HepG2 (cell line): ENCODE results near the gene FAM222A. TPM values are rescaled to one million over a fixed set of nuclear protein-coding genes. Genes with fewer than 3 reads are reported as not detected.

Experiments used
- ATAC-seq: fragments of 200-7000 bp; cut with Tn5 transposase; 3 replicates; pipeline ENCODE4 v1.9.1; 2020; ENCODE audit warnings: mild to moderate bottlenecking, moderate library complexity
- BruUV-seq: library from RNA; stranded (reverse); fragments of 400-500 nt; replicated peaks from 2 replicates; lab custom pipeline; 2021; lab: Mats Ljungman, UMichigan
- CTCF ChIA-PET: fragments of 300-600 bp; formaldehyde crosslinking; extraction: SDS; loops from one replicate; lab custom pipeline; 2021; ENCODE audit warnings: low total read pairs, inconsistent platforms, low intra/inter-chr PET ratio; lab: Yijun Ruan, JAX
- POLR2A ChIA-PET: fragments of 350-600 bp; sonication (Branson Sonifier 250); formaldehyde crosslinking; loops from one replicate; lab custom pipeline; 2020; ENCODE audit warnings: antibody characterized with exemption, inconsistent platforms; lab: Yijun Ruan, JAX
- DNase-seq: peaks from one replicate; pipeline ENCODE4 v3.0.0-alpha.2; 2015; ENCODE audit warnings: low spot score
- FAIRE-seq: peaks from 3 replicates; lab custom pipeline; 2011; peaks lifted over from hg19 to GRCh38; lab: Jason Lieb, UNC
- H2AFZ ChIP-seq: one replicate; pipeline ENCODE4 v1.6.1; 2011; ENCODE audit warnings: low read length, inconsistent platforms
- H3K27ac ChIP-seq: fragments of 300-600 bp; 3 replicates; pipeline ENCODE4 v1.8.0; 2011; ENCODE audit warnings: mixed run types, mild to moderate bottlenecking, mixed read lengths, low read length, inconsistent platforms; ENCODE audit not compliant: insufficient read depth; ENCODE audit errors: extremely low read length
- H3K27me3 ChIP-seq, 2 experiments: fragments of 200-600 bp in 1 of 2; 2 replicates in 1 of 2; 3 replicates in 1 of 2; pipeline versions ENCODE4 v1.6.0 to v1.8.0; 2011; ENCODE audit warnings: low read length in 2 of 2, mild to moderate bottlenecking in 2 of 2, moderate library complexity in 2 of 2, inconsistent platforms in 1 of 2; ENCODE audit not compliant: insufficient read depth in 2 of 2, control insufficient read depth in 1 of 2
- H3K36me3 ChIP-seq, 2 experiments: fragments of 200-600 bp in 1 of 2; replicated peaks in 1 of 2; 2 replicates in 1 of 2; 3 replicates in 1 of 2; pipeline versions ENCODE4 v1.5.1 to v1.8.0; 2011; ENCODE audit warnings: low read length in 2 of 2, inconsistent platforms in 1 of 2; ENCODE audit not compliant: insufficient read depth in 2 of 2, control insufficient read depth in 1 of 2
- H3K4me1 ChIP-seq: 2 replicates; pipeline ENCODE4 v1.5.1; 2012; ENCODE audit warnings: low read length, inconsistent platforms; ENCODE audit not compliant: insufficient read depth
- H3K4me2 ChIP-seq: 2 replicates; pipeline ENCODE4 v1.6.0; 2011; ENCODE audit warnings: low read depth, low read length, inconsistent platforms
- H3K4me3 ChIP-seq, 3 experiments: fragments of 200-600 bp in 1 of 3; sonication (generic), shearing (Covaris generic) in 1 of 3; replicated peaks in 1 of 3; 2 replicates each; pipeline ENCODE4 v1.5.1; 2011 to 2016; ENCODE audit warnings: low read length in 3 of 3, inconsistent platforms in 2 of 3, low read depth in 2 of 3, mild to moderate bottlenecking in 2 of 3, control low read depth in 1 of 3, mixed read lengths in 1 of 3; ENCODE audit not compliant: insufficient read depth in 1 of 3
- H3K79me2 ChIP-seq: one replicate; pipeline ENCODE4 v1.6.1; 2011; ENCODE audit warnings: low read length, inconsistent platforms; ENCODE audit not compliant: insufficient read depth
- H3K9ac ChIP-seq: 2 replicates; pipeline ENCODE4 v1.6.0; 2011; ENCODE audit warnings: mild to moderate bottlenecking, low read depth, low read length, inconsistent platforms; ENCODE audit not compliant: insufficient read depth
- H3K9me3 ChIP-seq: 2 replicates; pipeline ENCODE4 v1.5.1; 2012; ENCODE audit warnings: mild to moderate bottlenecking, low read length
- H4K20me1 ChIP-seq: 2 replicates; pipeline ENCODE4 v1.6.0; 2011; ENCODE audit warnings: inconsistent platforms, mild to moderate bottlenecking, low read length, moderate library complexity; ENCODE audit not compliant: insufficient read depth
- AGO2 ChIP-seq: fragments of 200-400 bp; formaldehyde crosslinking; optimal IDR thresholded peaks from 2 replicates; pipeline ENCODE3; 2017; ENCODE audit warnings: mild to moderate bottlenecking, low read depth, low read length, moderate library complexity
- AHDC1 ChIP-seq: sonication (generic); formaldehyde crosslinking; IDR thresholded peaks from 2 replicates; pipeline ENCODE4 v1.5.1; 2020; ENCODE audit warnings: mild to moderate bottlenecking, missing genetic modification reagents, borderline replicate concordance
- DDIT3 ChIP-seq: sonication (generic); formaldehyde crosslinking; IDR thresholded peaks from 2 replicates; pipeline ENCODE4 v1.4.0; 2020; ENCODE audit warnings: mild to moderate bottlenecking, missing genetic modification reagents
- GABPA ChIP-seq, 2 experiments: IDR thresholded peaks; 2 replicates each; pipeline ENCODE4 v1.6.1; 2011 to 2016; ENCODE audit warnings: low read depth in 2 of 2, low read length in 1 of 2, missing biosample characterization in 1 of 2, missing genetic modification characterization in 1 of 2
- TRIM24 ChIP-seq: sonication (generic); formaldehyde crosslinking; IDR thresholded peaks from 2 replicates; pipeline ENCODE4 v1.8.0; 2022; ENCODE audit warnings: mild to moderate bottlenecking, missing genetic modification reagents
- ZFP37 ChIP-seq: sonication (generic); formaldehyde crosslinking; IDR thresholded peaks from 2 replicates; pipeline ENCODE4 v1.4.0; 2020; ENCODE audit warnings: missing genetic modification reagents, borderline replicate concordance
- ZSCAN5A ChIP-seq: sonication (generic); formaldehyde crosslinking; IDR thresholded peaks from 2 replicates; pipeline ENCODE4 v1.8.0; 2022; ENCODE audit warnings: mild to moderate bottlenecking, missing genetic modification reagents, borderline replicate concordance
- WGBS: methylation state at CpG from one replicate; pipeline ENCODE4 v1.1.6; 2017; ENCODE audit warnings: low lambda C conversion rate; 5-methylcytosine and 5-hydroxymethylcytosine counted together
- in situ Hi-C: cut with HindIII; loops from 2 replicates; pipeline ENCODE4 v1.10.0; 2017; ENCODE audit warnings: low pct_unique_long_range_greater_than_20kb; ENCODE audit not compliant: extremely low pct_ligation_motif_present
- intact Hi-C: fragments of 100-400 bp; cut with micrococcal nuclease; formaldehyde crosslinking; loops from one replicate; pipeline ENCODE4 v1.10.0; 2022; ENCODE audit not compliant: unreplicated experiment
- polyA plus RNA-seq, 8 experiments: library from polyadenylated mRNA; depleted of rRNA in 3 of 8; stranded (reverse) in 7 of 8; unstranded in 1 of 8; fragments of >200 nt; fragmentation: Illumina TruSeq in 4 of 8; extraction: Trizol in 4 of 8; gene quantifications; 2 replicates each; pipeline versions ENCODE4 v1.2.1 to v1.2.3, GENCODE V29; 2011 to 2016; ENCODE audit warnings: low read depth in 4 of 8, missing spikeins in 1 of 8, mixed read lengths in 1 of 8; ENCODE audit not compliant: insufficient read depth in 1 of 8
- total RNA-seq, 5 experiments: library from RNA; depleted of rRNA; stranded (reverse); fragments of >200 nt; fragmentation: Illumina TruSeq; extraction: Trizol; gene quantifications; 2 replicates each; pipeline ENCODE4 v1.2.3, GENCODE V29; 2016; ENCODE audit warnings: low read depth in 1 of 5

The FAM222A gene
- total and polyA plus RNA-seq, 2 of the 13 experiments (the other 11 are each of a cell fraction or from before 2014, with no cell fraction given): 2.7 to 9.6 TPM

- intact Hi-C loops: no loop called here
- CTCF ChIA-PET: no interaction called here
- Histone ChIP-seq H3K27me3 (no peaks in the 10 kb centered on the region), H3K4me3 (no peak overlapping the region), H4K20me1 (no peaks in the 10 kb centered on the region), H2AFZ (no peak overlapping the region), H3K4me2 (no peak overlapping the region), H3K27ac (no peak overlapping the region), H3K79me2 (no peaks in the 10 kb centered on the region), H3K9me3 (no peaks in the 10 kb centered on the region), H3K9ac (no peak overlapping the region), H3K36me3 (peaks cover 1 to 17% of the 10 kb centered on the region in 2 experiments; a peak in 2 of 5 replicates), H3K4me1 (peaks cover 18% of the 10 kb centered on the region)
- ATAC-seq: no peak
- in situ Hi-C loops: no loop called here
- no peak for FAIRE-seq
- DNase-seq: no peak
- POLR2A ChIA-PET: no interaction called here
- 97% methylated on average over 20 of the region's 38 CpGs for WGBS
- no peak for TF ChIP-seq ZSCAN5A (CRISPR knock-in tag)
- no peak for TF ChIP-seq TRIM24 (CRISPR knock-in tag)
- 0 out of 2 replicates have a peak, but pooled peaks have one; percentile 6 for TF ChIP-seq GABPA (IDR thresholded peaks at IDR 0.05; ENCODE audit: low read depth, low read length)
- no peak for TF ChIP-seq GABPA (CRISPR knock-in tag; IDR thresholded peaks at IDR 0.05; ENCODE audit: low read depth)
- no peak for TF ChIP-seq AHDC1 (CRISPR knock-in tag)
- TF ChIP-seq AGO2: peak; percentile 17
- no peak for TF ChIP-seq DDIT3 (CRISPR knock-in tag)
- no peak for TF ChIP-seq ZFP37 (CRISPR knock-in tag)
- no TSS peak for BruUV-seq
These were observed 55.5 kb downstream of the FAM222A start for GRCh38 chr12:109768901-109769670.
